ENCODE results near the gene F11.

The F11 gene

DNA sequence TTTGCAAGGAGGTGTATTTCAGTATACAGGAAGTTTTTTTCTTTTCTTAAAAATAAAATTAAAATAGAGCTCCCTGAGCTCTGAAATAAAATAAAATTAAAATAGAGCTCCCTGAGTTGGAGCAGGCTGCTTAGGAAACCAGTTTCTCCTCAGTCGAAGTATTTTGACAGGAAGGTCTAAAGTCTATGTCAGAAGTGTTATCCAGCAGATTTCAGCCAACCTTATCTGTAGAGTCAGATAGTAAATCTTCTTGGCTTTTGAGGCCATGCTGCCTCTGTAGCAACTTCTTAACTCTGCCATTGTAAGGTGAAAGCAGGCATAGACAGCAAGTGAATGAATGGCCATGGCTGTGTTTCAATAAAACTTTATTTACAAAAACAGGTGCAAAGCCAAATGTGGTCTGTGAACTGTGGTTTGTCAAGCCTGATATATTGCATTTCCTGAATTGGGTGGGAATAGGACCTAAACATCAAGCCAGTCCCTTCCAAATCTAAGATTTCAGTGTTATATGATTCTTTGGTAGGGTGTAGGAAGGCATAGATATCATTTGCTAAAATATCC, 48.2 kb upstream of the F11 start:
- TF ChIP-seq ZFP30 (CRISPR knock-in tag; IDR thresholded peaks at IDR 0.05) (no peak), OSR1 (CRISPR knock-in tag; IDR thresholded peaks at IDR 0.05) (no peak), TCF4 (CRISPR knock-in tag; IDR thresholded peaks at IDR 0.05; ENCODE audit: borderline replicate concordance) (no peak), PPARA (CRISPR knock-in tag; IDR thresholded peaks at IDR 0.05; ENCODE audit: borderline replicate concordance) (no peak), ESRRG (CRISPR knock-in tag; IDR thresholded peaks at IDR 0.05) (no peak), GLIS3 (CRISPR knock-in tag; IDR thresholded peaks at IDR 0.05) (no peak), CSDC2 (CRISPR knock-in tag; IDR thresholded peaks at IDR 0.05) (no peak), BACH2 (CRISPR knock-in tag; IDR thresholded peaks at IDR 0.05; ENCODE audit: borderline replicate concordance) (no peak), ZC3H10 (CRISPR knock-in tag; IDR thresholded peaks at IDR 0.05) (no peak), ISL1 (CRISPR knock-in tag; IDR thresholded peaks at IDR 0.05) (no peak), ZNF8 (CRISPR knock-in tag; IDR thresholded peaks at IDR 0.05) (no peak), ZFP3 (CRISPR knock-in tag; IDR thresholded peaks at IDR 0.05) (no peak), TOX (CRISPR knock-in tag; IDR thresholded peaks at IDR 0.05; ENCODE audit: borderline replicate concordance) (no peak), SNAI2 (CRISPR knock-in tag; IDR thresholded peaks at IDR 0.05) (no peak), RARB (CRISPR knock-in tag; IDR thresholded peaks at IDR 0.05) (no peak)
- TF ChIP-seq, protein P1, sequence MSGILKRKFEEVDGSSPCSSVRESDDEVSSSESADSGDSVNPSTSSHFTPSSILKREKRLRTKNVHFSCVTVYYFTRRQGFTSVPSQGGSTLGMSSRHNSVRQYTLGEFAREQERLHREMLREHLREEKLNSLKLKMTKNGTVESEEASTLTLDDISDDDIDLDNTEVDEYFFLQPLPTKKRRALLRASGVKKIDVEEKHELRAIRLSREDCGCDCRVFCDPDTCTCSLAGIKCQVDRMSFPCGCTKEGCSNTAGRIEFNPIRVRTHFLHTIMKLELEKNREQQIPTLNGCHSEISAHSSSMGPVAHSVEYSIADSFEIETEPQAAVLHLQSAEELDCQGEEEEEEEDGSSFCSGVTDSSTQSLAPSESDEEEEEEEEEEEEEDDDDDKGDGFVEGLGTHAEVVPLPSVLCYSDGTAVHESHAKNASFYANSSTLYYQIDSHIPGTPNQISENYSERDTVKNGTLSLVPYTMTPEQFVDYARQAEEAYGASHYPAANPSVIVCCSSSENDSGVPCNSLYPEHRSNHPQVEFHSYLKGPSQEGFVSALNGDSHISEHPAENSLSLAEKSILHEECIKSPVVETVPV (CRISPR knock-in tag; IDR thresholded peaks at IDR 0.05) = no peak
- TF ChIP-seq, protein P2, sequence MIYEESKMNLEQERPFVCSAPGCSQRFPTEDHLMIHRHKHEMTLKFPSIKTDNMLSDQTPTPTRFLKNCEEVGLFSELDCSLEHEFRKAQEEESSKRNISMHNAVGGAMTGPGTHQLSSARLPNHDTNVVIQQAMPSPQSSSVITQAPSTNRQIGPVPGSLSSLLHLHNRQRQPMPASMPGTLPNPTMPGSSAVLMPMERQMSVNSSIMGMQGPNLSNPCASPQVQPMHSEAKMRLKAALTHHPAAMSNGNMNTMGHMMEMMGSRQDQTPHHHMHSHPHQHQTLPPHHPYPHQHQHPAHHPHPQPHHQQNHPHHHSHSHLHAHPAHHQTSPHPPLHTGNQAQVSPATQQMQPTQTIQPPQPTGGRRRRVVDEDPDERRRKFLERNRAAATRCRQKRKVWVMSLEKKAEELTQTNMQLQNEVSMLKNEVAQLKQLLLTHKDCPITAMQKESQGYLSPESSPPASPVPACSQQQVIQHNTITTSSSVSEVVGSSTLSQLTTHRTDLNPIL (CRISPR knock-in tag; IDR thresholded peaks at IDR 0.05; ENCODE audit: low read depth) = no peak
- TF ChIP-seq, protein P3, sequence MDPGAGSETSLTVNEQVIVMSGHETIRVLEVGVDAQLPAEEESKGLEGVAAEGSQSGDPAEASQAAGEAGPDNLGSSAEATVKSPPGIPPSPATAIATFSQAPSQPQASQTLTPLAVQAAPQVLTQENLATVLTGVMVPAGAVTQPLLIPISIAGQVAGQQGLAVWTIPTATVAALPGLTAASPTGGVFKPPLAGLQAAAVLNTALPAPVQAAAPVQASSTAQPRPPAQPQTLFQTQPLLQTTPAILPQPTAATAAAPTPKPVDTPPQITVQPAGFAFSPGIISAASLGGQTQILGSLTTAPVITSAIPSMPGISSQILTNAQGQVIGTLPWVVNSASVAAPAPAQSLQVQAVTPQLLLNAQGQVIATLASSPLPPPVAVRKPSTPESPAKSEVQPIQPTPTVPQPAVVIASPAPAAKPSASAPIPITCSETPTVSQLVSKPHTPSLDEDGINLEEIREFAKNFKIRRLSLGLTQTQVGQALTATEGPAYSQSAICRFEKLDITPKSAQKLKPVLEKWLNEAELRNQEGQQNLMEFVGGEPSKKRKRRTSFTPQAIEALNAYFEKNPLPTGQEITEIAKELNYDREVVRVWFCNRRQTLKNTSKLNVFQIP (CRISPR knock-in tag; IDR thresholded peaks at IDR 0.05; ENCODE audit: borderline replicate concordance, low read depth) = no peak
- TF ChIP-seq, protein P4, sequence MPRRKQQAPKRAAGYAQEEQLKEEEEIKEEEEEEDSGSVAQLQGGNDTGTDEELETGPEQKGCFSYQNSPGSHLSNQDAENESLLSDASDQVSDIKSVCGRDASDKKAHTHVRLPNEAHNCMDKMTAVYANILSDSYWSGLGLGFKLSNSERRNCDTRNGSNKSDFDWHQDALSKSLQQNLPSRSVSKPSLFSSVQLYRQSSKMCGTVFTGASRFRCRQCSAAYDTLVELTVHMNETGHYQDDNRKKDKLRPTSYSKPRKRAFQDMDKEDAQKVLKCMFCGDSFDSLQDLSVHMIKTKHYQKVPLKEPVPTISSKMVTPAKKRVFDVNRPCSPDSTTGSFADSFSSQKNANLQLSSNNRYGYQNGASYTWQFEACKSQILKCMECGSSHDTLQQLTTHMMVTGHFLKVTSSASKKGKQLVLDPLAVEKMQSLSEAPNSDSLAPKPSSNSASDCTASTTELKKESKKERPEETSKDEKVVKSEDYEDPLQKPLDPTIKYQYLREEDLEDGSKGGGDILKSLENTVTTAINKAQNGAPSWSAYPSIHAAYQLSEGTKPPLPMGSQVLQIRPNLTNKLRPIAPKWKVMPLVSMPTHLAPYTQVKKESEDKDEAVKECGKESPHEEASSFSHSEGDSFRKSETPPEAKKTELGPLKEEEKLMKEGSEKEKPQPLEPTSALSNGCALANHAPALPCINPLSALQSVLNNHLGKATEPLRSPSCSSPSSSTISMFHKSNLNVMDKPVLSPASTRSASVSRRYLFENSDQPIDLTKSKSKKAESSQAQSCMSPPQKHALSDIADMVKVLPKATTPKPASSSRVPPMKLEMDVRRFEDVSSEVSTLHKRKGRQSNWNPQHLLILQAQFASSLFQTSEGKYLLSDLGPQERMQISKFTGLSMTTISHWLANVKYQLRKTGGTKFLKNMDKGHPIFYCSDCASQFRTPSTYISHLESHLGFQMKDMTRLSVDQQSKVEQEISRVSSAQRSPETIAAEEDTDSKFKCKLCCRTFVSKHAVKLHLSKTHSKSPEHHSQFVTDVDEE (CRISPR knock-in tag; IDR thresholded peaks at IDR 0.05) = no peak
- ATAC-seq = no peak

DNA sequence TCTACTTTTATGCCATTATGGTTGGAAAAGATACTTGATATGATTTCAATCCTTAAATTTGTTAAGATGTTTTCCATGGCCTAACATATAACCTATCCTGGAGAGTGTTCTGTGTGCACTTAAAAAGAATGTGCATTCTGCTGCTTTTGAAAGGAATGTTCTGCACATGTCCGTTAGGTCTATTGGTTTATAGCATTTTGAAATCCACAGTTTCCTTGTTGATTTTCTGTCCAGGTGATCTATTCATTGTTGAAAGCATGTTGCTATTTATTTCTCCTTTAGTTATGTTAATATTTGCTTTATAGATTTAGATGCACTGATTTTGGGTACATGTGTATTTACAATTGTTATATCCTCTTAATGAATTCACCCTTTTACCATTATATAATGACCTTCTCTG, 44.4 kb upstream of the F11 start:
- no peak for ATAC-seq
- TF ChIP-seq SNAI2 (CRISPR knock-in tag; IDR thresholded peaks at IDR 0.05) (no peak), TOX (CRISPR knock-in tag; IDR thresholded peaks at IDR 0.05; ENCODE audit: borderline replicate concordance) (no peak), ZFP30 (CRISPR knock-in tag; IDR thresholded peaks at IDR 0.05) (no peak), ISL1 (CRISPR knock-in tag; IDR thresholded peaks at IDR 0.05) (no peak), ZNF8 (CRISPR knock-in tag; IDR thresholded peaks at IDR 0.05) (no peak), ESRRG (CRISPR knock-in tag; IDR thresholded peaks at IDR 0.05) (no peak)
- TF ChIP-seq, protein P5, sequence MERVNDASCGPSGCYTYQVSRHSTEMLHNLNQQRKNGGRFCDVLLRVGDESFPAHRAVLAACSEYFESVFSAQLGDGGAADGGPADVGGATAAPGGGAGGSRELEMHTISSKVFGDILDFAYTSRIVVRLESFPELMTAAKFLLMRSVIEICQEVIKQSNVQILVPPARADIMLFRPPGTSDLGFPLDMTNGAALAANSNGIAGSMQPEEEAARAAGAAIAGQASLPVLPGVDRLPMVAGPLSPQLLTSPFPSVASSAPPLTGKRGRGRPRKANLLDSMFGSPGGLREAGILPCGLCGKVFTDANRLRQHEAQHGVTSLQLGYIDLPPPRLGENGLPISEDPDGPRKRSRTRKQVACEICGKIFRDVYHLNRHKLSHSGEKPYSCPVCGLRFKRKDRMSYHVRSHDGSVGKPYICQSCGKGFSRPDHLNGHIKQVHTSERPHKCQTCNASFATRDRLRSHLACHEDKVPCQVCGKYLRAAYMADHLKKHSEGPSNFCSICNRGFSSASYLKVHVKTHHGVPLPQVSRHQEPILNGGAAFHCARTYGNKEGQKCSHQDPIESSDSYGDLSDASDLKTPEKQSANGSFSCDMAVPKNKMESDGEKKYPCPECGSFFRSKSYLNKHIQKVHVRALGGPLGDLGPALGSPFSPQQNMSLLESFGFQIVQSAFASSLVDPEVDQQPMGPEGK (CRISPR knock-in tag; IDR thresholded peaks at IDR 0.05; ENCODE audit: borderline replicate concordance) = no peak

DNA sequence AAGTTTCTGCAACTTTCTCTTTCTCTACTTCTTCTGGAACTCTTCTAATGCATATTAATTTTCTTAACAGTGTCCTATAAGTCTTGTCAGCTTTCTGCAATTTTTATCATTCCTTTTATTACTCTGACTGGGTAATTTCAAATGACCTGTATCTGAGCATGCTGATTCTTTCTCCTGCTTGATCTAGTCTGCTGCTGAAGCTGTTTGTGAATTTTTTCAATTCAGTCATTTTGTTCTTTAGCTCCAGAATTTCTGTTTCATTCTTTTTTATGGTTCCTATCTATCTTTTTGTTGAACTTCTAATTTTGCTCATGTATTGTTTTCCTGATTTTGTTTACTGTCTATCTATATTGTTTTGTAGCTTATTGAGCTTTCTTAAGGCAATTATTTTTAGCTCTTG, 40.1 kb upstream of the F11 start:
- ATAC-seq = no peak
- TF ChIP-seq CSDC2 (CRISPR knock-in tag; IDR thresholded peaks at IDR 0.05) (no peak), ZFP30 (CRISPR knock-in tag; IDR thresholded peaks at IDR 0.05) (no peak), PPARA (CRISPR knock-in tag; IDR thresholded peaks at IDR 0.05; ENCODE audit: borderline replicate concordance) (no peak), SNAI2 (CRISPR knock-in tag; IDR thresholded peaks at IDR 0.05) (no peak), ISL1 (CRISPR knock-in tag; IDR thresholded peaks at IDR 0.05) (no peak), RARB (CRISPR knock-in tag; IDR thresholded peaks at IDR 0.05) (no peak), ZFP3 (CRISPR knock-in tag; IDR thresholded peaks at IDR 0.05) (no peak), ZNF565 (CRISPR knock-in tag; conservative IDR thresholded peaks at IDR 0.05; ENCODE audit: low read depth) (no peak), TCF4 (CRISPR knock-in tag; IDR thresholded peaks at IDR 0.05; ENCODE audit: borderline replicate concordance) (no peak), ZC3H10 (CRISPR knock-in tag; IDR thresholded peaks at IDR 0.05) (no peak), ZNF8 (CRISPR knock-in tag; IDR thresholded peaks at IDR 0.05) (no peak), ARNTL (CRISPR knock-in tag; IDR thresholded peaks at IDR 0.05; ENCODE audit: borderline replicate concordance, low read depth) (no peak)
- TF ChIP-seq, protein P4 (CRISPR knock-in tag; IDR thresholded peaks at IDR 0.05) = no peak
- TF ChIP-seq, protein P2 (CRISPR knock-in tag; IDR thresholded peaks at IDR 0.05; ENCODE audit: low read depth) = no peak
